NAMALWA (cell line): ENCODE measurements around the gene PERM1.

Source experiments
- DNase-seq: peaks from one replicate; pipeline ENCODE4 v3.0.0-alpha.2; 2015; ENCODE audit warnings: low spot score

The PERM1 gene

DNA sequence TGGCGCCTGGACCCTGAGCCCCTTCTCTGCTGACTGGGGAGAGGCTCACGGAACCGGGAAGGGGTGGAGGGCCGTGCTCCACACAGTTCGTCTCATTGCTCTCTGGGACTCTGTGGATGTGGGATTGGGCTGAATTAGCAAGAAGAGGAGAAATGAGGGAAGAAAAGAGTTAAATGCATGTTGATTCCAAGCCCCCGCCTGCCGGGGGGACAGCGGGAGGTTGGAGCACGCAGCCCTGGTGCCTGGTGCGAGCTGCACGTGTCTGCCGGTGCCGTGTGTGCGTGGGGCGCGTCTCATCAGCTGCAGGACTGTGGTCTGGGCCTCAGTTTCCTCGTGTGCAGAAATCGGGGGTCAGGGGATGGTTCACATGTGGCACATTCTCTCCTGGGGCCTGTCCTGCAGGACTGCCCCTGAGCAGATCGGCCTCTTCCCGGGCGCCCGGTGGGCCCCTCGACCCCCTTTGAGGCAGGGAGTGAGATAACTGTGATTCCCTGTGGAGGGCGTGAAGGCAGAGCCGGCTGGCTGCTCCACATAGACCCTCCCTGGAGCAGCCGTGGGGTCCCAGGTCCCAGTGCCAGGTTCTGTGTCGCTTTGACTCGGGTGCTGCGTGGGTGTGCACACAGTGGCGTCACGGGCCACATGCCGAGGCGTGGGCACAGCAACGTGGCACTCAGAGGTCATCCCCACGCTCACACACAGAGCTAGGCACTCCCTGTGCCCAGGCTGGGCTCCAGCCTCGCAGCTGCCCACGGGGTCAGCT is 46.7 kb downstream of the PERM1 start:
- DNase-seq = no peak

DNA sequence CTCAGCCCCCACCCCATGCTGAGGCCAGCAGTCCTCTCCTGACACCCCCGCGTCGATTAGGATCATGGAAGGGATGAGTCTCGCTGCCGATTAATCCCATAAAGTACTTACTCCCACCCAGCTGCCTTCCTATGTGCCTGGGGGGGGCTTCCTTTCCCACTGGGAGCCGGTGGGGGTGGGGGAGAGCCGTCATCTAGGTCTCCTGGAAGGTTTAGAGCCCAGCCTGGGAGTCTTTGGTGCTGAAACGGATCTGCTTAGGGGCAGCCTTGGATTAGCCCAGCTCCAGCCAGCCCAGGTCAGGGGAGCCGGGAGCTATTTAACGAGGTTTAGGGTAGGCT is 48.3 kb downstream of the PERM1 start:
- no peak for DNase-seq

DNA sequence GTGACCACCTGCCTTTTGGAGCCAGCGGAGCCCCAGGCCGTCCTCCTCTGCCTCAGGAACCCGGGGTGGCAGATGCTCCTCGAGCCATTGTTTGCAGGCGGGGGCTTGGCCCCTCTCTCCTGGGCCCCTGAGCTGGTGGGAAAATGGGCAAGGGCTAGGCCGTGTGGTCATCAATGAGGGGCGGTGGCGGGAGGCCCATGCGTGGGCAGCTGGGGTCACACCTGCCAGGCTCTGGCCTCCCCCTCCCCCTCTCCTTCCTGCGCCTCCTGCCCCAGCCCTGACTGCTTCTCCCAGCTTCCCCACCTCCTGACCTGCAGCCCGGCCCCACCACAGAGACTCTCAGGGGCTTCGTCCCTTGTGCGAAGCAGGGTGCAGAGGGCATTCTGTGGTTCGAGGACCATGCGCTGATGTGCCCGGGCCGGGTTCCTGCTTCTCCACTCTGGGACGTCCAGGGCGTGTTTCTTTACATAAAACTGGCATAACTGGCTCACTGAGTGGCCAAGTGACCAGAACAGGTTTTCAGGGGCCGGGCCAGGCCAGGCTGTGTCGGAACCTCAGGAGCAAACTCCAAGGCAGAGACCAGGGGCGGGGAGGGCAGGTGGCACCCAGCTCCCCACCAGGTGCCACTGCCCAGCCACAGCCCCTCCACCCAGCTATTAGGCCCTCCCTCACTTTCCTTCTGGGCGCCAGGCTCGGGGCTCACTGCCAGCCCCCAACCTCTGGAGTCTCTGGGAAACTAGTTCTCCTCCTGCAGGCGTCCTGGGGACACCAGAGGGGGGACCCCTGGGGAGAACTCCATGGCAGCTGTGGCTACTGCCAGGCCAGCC is 48.9 kb downstream of the PERM1 start:
- no peak for DNase-seq

DNA sequence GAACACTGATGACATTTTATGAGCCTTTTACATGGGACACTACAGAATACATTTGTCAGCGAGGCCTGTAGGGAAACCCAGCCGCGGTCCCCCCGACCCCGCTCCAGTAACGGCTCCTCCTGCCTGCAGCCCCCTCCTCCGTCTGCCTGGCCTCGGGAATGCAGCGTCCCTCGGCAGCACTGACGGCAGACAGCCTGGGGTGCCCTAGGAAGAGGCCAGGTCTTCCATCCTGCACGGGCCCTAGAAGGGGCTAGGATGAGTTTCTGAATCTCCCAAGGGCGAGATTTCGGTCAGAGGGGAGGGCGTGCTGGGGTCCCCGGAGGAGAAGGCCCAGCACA is 49.8 kb downstream of the PERM1 start:
- no peak for DNase-seq

DNA sequence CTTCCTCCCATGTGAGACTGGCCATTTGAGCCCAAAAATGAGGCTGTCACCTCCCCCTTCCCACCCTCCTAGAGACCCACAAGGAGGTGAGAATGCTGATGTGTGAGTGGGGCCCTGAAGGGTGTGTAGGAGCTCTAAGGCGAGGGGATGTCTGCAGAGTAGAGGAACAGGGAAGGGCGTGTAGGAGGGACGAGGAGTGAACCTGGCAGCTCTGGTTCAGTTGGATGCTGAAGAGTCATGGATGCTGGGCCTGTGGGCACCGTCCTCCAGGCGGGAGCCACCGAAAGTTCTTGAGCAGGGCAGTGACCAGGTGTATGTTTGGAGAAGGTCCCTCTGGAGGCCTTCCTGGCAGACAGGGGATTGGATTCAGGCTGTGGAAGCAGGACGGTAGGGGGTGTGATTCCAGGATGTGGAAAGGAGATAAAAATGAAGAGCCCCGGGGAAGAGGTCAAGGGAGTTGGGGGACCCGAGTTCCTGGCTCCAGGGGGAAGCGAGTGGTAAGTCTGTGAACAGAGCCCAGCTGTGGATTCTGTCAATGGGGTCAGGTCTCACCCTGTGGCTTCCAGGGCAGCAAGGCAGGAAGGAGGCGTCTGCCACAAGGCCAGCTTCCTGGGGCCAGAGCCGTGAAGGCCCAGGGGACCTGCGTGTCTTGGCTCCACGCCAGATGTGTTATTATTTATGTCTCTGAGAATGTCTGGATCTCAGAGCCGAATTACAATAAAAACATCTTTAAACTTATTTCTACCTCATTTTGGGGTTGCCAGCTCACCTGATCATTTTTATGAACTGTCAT is 50.3 kb downstream of the PERM1 start:
- peak; percentile 47 for DNase-seq

DNA sequence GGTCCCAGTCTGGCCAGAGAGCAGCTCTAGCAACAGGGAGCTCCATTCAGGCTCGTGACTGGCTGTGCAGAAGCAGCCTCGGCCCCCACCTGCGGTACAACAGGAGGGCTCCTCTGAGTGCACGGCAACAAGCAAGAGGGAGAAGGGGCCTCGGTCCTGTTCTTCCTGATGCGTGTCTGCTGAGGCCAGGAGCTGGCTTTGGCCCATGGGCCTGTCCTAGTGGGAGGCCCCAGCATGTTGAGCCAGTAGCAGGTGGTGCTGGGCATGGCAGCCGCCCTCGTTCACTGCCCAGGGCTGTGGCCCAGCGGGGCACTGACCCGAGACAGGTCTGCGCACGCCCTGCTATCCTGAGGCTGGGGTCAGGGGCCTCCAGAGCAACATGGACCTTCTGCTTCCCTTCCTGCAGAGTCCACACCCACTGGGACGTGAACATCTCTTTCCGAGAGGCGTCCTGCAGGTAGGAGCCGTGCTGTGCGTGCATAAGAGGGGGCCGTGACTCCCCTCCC is 51.2 kb downstream of the PERM1 start:
- DNase-seq = no peak

DNA sequence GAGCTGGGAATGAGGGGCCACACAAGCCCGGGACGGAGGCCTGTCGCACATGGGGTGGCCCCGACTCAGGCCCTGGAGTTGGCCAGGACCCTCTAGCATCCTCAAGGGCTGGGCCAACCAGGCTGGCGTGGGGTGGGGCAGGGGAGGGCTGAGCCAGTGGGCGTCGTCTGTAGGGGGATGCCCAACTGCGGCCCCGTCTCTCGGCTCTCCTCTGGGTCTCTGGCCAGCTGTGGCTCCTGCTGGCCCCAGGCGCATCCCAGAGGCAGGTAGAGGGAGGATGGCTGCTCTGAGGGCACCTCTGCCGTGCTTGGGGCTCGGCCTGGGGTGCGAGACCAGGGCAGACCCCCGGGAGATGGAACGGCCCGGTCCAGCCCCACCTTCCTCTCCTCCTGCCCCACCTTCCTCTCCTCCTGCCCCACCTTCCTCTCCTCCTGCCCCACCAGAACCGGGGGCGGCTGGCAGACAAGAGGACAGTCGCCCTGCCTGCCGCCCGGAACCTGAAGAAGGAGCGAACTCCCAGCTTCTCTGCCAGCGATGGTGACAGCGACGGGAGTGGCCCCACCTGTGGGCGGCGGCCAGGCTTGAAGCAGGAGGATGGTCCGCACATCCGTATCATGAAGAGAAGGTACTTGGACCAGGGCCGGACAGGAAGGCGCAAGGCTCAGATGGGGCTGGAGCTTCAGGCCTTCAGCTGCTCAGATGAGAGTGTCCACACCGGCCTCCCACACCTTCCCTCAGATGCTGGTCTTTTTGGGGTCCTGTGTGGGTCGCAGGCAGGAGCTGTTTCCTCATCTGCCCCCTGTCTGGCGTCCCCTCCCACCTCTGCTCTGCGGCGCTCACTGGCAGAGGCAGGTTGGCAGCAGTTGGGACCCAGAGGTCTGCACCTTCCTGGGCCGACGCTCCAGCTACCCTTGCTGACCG is 51.9 kb downstream of the PERM1 start:
- DNase-seq = no peak

DNA sequence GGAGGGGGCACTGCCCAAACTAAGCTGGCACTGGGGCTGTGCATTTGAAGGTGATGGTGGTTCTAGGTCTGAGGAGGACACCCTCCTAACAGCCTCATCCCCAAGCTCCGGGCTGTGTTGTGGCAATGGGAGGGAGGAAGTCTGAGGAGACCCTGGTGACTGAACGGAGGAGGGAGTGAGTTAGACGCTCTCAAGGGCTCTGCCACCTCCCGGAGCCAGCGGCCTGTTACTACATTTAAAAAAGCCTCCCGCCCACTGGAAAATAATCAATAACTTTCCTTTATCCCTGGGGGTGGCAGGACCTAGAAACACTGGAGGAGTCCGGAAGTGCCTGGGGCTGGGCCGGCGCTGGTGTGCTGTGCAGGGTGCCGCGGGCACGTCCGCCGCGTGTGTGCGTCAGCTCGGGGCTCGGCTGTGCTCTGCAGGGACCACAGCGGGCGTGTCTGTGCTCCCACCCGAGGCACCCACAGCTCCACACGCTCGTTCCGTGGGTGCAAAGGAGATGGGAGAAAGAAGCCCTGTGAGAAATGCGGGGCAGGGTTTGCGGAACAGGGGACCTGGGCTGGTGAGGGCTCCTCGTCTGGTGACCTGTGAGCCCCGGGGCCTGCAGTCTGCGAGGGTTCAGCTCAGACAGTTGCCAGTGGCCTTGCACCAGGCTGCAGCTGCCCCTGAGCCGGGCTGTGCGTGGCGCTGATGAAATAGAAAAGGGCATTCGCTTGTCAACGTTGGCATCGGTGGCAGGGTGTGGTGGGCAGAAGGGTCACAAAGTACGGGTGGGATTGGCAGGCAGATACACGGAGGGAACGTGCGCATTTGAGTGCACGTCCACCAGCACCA is 52.9 kb downstream of the PERM1 start:
- DNase-seq = no peak

DNA sequence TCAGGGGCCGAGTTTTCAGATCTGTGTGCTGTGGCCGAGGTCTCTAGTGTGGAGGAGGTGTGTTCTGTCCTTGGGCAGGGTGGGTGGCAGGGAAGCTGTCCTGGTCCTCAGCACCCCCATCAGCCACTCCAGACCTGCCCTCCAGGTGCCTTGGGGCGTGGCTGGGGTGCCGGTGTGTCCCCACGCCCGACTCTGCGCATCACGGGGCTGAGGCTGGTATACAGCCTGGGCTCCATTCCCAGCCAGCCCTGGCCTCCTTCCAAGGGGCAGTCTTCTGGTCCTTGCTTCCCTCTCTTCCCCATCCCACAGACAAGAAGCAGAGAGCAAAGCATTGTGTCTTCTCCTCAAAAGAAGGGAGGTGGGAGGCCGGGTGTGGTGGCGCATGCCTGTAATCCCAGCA is 54.1 kb downstream of the PERM1 start:
- DNase-seq = no peak

DNA sequence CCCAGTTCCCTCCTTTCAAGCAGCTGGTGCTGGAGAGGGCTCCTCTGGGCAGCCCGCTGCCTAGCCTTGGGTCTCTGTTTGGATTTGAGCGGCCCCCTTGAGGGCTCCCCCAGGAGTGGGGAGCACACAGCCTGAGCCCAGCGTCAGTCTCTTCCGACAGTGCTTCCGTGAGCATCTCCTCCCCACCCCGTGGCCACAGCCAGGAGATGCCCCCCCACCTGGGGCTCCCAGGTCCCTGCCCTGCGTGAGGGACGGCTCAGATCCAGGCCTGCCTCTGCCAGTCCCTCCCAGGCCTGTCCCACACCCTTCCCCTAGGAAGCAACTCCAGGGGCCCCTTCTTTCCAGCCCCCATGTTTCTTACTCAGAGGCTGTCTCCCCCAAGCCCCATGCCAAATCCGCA is 54.7 kb downstream of the PERM1 start:
- DNase-seq = no peak

DNA sequence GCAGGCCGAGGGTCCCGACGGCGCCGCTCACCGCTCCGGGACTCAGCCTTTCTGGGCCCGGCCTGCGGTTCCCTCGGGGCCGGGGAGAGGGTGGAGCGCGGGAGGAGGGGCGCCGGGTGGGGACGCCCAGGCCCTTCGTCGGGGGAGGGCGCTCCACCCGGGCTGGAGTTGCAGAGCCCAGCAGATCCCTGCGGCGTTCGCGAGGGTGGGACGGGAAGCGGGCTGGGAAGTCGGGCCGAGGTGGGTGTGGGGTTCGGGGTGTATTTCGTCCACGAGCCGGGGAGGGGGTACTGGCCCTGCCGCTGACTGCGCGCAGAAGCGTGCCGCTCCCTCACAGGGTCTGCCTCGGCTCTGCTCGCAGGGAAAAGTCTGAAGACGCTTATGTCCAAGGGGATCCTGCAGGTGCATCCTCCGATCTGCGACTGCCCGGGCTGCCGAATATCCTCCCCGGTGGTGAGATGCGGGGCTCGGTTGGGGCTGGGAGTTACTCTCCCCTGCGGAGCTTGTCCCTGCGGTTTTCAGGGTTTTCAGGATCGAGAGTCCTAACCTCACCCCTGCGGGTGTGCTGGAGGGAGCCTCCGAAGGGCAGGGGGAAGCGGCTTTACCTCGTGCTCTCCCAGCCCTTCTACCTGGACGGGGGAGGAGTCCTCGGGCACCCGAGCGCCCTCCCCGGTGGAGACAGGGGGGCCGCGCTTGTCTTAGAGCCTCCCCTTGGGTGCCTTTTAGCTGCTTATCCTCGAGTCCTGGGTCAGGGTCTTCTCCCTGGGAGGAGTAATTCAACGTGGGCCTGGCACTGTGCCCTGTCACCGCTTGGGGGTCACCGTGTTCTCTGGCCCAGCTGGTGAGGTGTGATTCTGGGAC is 56.1 kb downstream of the PERM1 start:
- DNase-seq = no peak
